ENCODE data around the gene PNKP. TPM values are rescaled to one million over a fixed set of nuclear protein-coding genes. Genes with fewer than 3 reads are reported as not detected.

The PNKP gene
- total and polyA plus RNA-seq, 9 of the 15 experiments (the other 6 are each of a cell fraction or from before 2014, with no cell fraction given) = 2.8 to 85.4 (median 25.3) TPM

DNA sequence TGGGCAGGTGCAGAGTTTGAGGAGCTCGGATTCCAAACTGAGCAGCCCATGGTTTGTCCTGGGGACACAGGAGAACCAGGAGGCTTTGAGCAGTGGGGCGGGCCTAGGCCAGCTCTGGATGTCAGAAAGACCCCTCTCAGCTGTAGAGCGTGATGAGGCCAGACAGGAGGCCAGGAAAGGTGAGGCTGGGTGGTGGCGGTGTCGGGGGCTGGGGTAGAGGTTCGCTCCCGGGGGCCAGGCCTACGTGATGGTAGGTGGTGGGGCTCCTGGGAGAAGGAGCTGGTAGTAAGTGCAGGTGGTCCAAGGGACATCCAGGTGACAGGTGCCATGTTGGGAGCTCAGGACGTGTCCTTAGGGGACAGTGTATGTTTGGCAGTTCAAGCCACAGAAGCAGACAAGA is 30.0 kb downstream of the PNKP start:
- H4K20me1 ChIP-seq (replicated peaks; ENCODE audit: control insufficient read depth, insufficient read depth, low read length) = no peaks in the 10 kb centered on the region
- no peak overlapping the region for H3K4me2 ChIP-seq (ENCODE audit: insufficient read depth, low read length)
- H3K9me1 ChIP-seq (ENCODE audit: control insufficient read depth, insufficient read depth, low read length) = peaks cover 2% of the 10 kb centered on the region
- ATAC-seq (no peak), FAIRE-seq (no peak), DNase-seq (ENCODE audit: extremely low read depth in 1 of 4, low spot score in 3 of 4) (no peak)
- peaks cover 0 to 20% of the 10 kb centered on the region in 2 experiments; a peak in 2 of 5 replicates for H3K4me1 ChIP-seq (replicated peaks in 1 of 2; ENCODE audit: control insufficient read depth in 2 of 2, insufficient read depth in 2 of 2, low read length in 2 of 2)
- no peak overlapping the region for H2AFZ ChIP-seq (ENCODE audit: low read depth, low read length)
- H3K79me2 ChIP-seq (ENCODE audit: control insufficient read depth, insufficient read depth, low read length) = no peaks in the 10 kb centered on the region
- WGBS (ENCODE audit: insufficient coverage, low coverage, missing lambda C conversion rate) = 87% methylated on average over 8 of the region's 9 CpGs
- no peaks in the 10 kb centered on the region for H3K27me3 ChIP-seq (ENCODE audit: control insufficient read depth in 2 of 2, insufficient read depth in 2 of 2, low read length in 2 of 2)
- in situ Hi-C loops (cut with MboI) (no loop called here), intact Hi-C loops (cut with micrococcal nuclease) (no loop called here)
- POLR2A ChIA-PET = interaction anchor here (0.7 to 1.8 kb wide), 3 partner anchors 9 to 19 kb away, joined by 3 to 12 read pairs (median 3); partner anchors contain the start of gene PTOV1
- TF ChIP-seq, protein P1, sequence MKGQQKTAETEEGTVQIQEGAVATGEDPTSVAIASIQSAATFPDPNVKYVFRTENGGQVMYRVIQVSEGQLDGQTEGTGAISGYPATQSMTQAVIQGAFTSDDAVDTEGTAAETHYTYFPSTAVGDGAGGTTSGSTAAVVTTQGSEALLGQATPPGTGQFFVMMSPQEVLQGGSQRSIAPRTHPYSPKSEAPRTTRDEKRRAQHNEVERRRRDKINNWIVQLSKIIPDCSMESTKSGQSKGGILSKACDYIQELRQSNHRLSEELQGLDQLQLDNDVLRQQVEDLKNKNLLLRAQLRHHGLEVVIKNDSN (CRISPR knock-in tag; IDR thresholded peaks at IDR 0.05) = no peak
- no peak for TF ChIP-seq RBM34 (IDR thresholded peaks at IDR 0.05; ENCODE audit: borderline replicate concordance, insufficient read depth, low read length)
- TF ChIP-seq ZNF12 (CRISPR knock-in tag; IDR thresholded peaks at IDR 0.05) = no peak
- TF ChIP-seq TBP (optimal IDR thresholded peaks at IDR 0.05; ENCODE audit: low read depth, low read length) = no peak
- TF ChIP-seq FOSL1 (tag; conservative IDR thresholded peaks at IDR 0.05) = no peak
- TF ChIP-seq CBX2 (IDR thresholded peaks at IDR 0.05; ENCODE audit: insufficient read depth, low read length, poor library complexity, severe bottlenecking) = no peak
- TF ChIP-seq NUFIP1 (IDR thresholded peaks at IDR 0.05; ENCODE audit: partially characterized antibody) = no peak
- TF ChIP-seq ATF1 (CRISPR knock-in tag; IDR thresholded peaks at IDR 0.05) = no peak
- TF ChIP-seq ATF1 (tag; IDR thresholded peaks at IDR 0.05) = no peak
- no peak for TF ChIP-seq NFXL1 (CRISPR knock-in tag; IDR thresholded peaks at IDR 0.05)
- no peak for TF ChIP-seq POLR2A (conservative IDR thresholded peaks at IDR 0.05)
- TF ChIP-seq DNMT1 (IDR thresholded peaks at IDR 0.05) = no peak
- no peak for TF ChIP-seq TARDBP (IDR thresholded peaks at IDR 0.05)
- TF ChIP-seq CHD2 (IDR thresholded peaks at IDR 0.05; ENCODE audit: low read depth, low read length) = no peak
- TF ChIP-seq ZNF778 (CRISPR knock-in tag; IDR thresholded peaks at IDR 0.05) = no peak
- TF ChIP-seq HMGN3 (IDR thresholded peaks at IDR 0.05; ENCODE audit: borderline replicate concordance, extremely low read depth, insufficient read length, low read depth, low read length) = no peak
- TF ChIP-seq, protein P2, sequence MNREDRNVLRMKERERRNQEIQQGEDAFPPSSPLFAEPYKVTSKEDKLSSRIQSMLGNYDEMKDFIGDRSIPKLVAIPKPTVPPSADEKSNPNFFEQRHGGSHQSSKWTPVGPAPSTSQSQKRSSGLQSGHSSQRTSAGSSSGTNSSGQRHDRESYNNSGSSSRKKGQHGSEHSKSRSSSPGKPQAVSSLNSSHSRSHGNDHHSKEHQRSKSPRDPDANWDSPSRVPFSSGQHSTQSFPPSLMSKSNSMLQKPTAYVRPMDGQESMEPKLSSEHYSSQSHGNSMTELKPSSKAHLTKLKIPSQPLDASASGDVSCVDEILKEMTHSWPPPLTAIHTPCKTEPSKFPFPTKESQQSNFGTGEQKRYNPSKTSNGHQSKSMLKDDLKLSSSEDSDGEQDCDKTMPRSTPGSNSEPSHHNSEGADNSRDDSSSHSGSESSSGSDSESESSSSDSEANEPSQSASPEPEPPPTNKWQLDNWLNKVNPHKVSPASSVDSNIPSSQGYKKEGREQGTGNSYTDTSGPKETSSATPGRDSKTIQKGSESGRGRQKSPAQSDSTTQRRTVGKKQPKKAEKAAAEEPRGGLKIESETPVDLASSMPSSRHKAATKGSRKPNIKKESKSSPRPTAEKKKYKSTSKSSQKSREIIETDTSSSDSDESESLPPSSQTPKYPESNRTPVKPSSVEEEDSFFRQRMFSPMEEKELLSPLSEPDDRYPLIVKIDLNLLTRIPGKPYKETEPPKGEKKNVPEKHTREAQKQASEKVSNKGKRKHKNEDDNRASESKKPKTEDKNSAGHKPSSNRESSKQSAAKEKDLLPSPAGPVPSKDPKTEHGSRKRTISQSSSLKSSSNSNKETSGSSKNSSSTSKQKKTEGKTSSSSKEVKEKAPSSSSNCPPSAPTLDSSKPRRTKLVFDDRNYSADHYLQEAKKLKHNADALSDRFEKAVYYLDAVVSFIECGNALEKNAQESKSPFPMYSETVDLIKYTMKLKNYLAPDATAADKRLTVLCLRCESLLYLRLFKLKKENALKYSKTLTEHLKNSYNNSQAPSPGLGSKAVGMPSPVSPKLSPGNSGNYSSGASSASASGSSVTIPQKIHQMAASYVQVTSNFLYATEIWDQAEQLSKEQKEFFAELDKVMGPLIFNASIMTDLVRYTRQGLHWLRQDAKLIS (CRISPR knock-in tag; IDR thresholded peaks at IDR 0.05) = no peak
- no peak for TF ChIP-seq TCF7L2 (IDR thresholded peaks at IDR 0.05; ENCODE audit: low read depth, low read length)
- TF ChIP-seq KLF16 (IDR thresholded peaks at IDR 0.05) = no peak
- TF ChIP-seq DACH1 (IDR thresholded peaks at IDR 0.05; ENCODE audit: partially characterized antibody) = no peak
- H3K27ac ChIP-seq (ENCODE audit: extremely low read depth, low read depth, low read length) = no peak overlapping the region
- 0 out of 4 replicates have a peak overlapping the region, but pooled peaks of 1 of the 2 experiments have one; percentile 2 for H3K9ac ChIP-seq (ENCODE audit: insufficient read depth in 1 of 2, low read depth in 2 of 2, low read length in 2 of 2)
- no peaks in the 10 kb centered on the region for H3K9me3 ChIP-seq (replicated peaks; ENCODE audit: control insufficient read depth, insufficient read depth, low read depth, low read length)
- CTCF ChIA-PET (ENCODE audit: low intra/inter-chr PET ratio) = no interaction called here
- peaks cover 84% of the 10 kb centered on the region for H3K36me3 ChIP-seq (ENCODE audit: control insufficient read depth, insufficient read depth, low read length)
- H3K4me3 ChIP-seq = no peak overlapping the region
- BruUV-seq (replicated peaks) = no TSS peak
